DND-41 (cell line): Measurements from ENCODE around the gene RGR.

Experiments
- EZH2 ChIP-seq: IDR thresholded peaks from 3 replicates; pipeline ENCODE4 v1.6.1; 2012; ENCODE audit warnings: borderline replicate concordance, low read depth, mild to moderate bottlenecking, moderate library complexity, low read length, inconsistent platforms; ENCODE audit not compliant: severe bottlenecking
- TF ChIP-seq, protein P1 (sequence below): IDR thresholded peaks from 2 replicates; pipeline ENCODE4 v1.5.1; 2012; ENCODE audit warnings: borderline replicate concordance, low read length, moderate library complexity, mild to moderate bottlenecking; ENCODE audit not compliant: poor library complexity, severe bottlenecking; ENCODE audit errors: extremely low read depth

DNA sequence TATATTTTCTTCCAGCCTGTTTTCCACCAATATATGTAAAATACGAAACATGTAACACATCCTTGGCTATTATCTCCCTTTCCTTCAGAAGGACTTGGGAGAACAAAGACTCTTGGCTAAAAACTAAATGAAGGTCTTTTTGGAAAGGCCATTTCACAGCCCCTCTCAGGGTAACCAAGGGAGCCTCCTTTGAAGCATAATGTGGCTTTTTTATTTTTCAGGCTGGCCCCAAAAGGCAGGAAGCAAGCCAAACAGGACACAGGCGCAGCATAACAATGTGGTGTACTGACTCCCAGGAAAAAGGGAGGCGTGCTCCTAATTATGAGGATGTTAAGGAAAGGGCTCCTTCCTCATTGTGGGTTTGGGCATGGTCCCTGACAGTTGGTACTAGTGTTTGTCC lies 53.2 kb downstream of the RGR start:
- TF ChIP-seq, protein P1, sequence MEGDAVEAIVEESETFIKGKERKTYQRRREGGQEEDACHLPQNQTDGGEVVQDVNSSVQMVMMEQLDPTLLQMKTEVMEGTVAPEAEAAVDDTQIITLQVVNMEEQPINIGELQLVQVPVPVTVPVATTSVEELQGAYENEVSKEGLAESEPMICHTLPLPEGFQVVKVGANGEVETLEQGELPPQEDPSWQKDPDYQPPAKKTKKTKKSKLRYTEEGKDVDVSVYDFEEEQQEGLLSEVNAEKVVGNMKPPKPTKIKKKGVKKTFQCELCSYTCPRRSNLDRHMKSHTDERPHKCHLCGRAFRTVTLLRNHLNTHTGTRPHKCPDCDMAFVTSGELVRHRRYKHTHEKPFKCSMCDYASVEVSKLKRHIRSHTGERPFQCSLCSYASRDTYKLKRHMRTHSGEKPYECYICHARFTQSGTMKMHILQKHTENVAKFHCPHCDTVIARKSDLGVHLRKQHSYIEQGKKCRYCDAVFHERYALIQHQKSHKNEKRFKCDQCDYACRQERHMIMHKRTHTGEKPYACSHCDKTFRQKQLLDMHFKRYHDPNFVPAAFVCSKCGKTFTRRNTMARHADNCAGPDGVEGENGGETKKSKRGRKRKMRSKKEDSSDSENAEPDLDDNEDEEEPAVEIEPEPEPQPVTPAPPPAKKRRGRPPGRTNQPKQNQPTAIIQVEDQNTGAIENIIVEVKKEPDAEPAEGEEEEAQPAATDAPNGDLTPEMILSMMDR = no peak
- no peak for TF ChIP-seq EZH2
